Nephron progenitor cell (in vitro differentiated cells): ENCODE results near the gene MYBPHL.

Source experiments
- DNase-seq: peaks from one replicate; pipeline ENCODE4 v3.0.0; 2021
- H3K27ac Mint-ChIP-seq: 2 replicates; pipeline ENCODE4 v1.8.0; 2021; ENCODE audit warnings: mild to moderate bottlenecking, moderate library complexity, mixed read lengths
- H3K27me3 Mint-ChIP-seq: 2 replicates; pipeline ENCODE4 v1.8.0; 2021; ENCODE audit warnings: mild to moderate bottlenecking, low read depth, mixed read lengths; ENCODE audit not compliant: poor library complexity
- H3K36me3 Mint-ChIP-seq: 2 replicates; pipeline ENCODE4 v1.8.0; 2021; ENCODE audit warnings: low read depth, mixed read lengths
- H3K4me1 Mint-ChIP-seq: 2 replicates; pipeline ENCODE4 v1.8.0; 2021; ENCODE audit warnings: mixed read lengths
- H3K4me3 Mint-ChIP-seq: 2 replicates; pipeline ENCODE4 v1.8.0; 2021; ENCODE audit warnings: mild to moderate bottlenecking, moderate library complexity, mixed read lengths
- H3K9me3 Mint-ChIP-seq: 2 replicates; pipeline ENCODE4 v1.8.0; 2021; ENCODE audit warnings: mild to moderate bottlenecking, moderate library complexity, mixed read lengths
- TF ChIP-seq, protein P1 (sequence below): fragments of 200-600 bp; sonication (generic); IDR thresholded peaks from 2 replicates; pipeline ENCODE4 v1.5.0; 2021; ENCODE audit warnings: antibody characterized with exemption

MYBPHL gene

DNA sequence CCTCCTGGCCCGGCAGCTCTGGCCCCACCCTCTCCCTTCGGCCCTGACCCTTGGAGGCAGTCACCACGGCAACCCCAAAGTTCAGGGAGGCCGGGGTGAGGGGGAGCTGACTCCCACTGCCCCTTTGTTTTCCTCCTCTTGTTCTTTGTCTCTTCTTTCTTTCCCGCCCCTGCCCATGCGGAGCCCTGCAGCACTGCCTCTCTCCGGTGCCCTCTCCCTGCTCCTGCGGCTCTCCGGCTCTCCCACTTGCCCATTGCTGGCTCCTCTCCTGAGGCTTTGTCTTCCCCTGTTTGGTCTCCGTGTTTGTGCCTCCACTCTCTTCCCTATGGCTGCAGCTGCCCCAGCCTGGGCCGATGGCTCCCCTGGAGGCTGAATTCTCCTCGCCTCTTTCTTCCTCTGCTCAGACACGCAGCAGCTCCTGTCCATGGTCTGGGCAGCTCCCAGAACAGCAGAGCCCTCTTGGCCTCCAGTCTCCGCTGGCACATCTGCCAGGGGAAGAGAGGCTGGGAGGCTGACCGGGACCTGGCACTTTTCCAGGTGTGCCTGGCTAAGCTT is 51.6 kb downstream of the MYBPHL start:
- Mint-ChIP-seq H3K27me3 (peaks cover 30% of the 10 kb centered on the region), H3K9me3 (peaks cover 20% of the 10 kb centered on the region), H3K36me3 (peaks cover 23% of the 10 kb centered on the region), H3K4me3 (peak overlapping the region; percentile 72), H3K27ac (peak overlapping the region; percentile 92), H3K4me1 (peaks cover 70% of the 10 kb centered on the region)
- TF ChIP-seq, protein P1, sequence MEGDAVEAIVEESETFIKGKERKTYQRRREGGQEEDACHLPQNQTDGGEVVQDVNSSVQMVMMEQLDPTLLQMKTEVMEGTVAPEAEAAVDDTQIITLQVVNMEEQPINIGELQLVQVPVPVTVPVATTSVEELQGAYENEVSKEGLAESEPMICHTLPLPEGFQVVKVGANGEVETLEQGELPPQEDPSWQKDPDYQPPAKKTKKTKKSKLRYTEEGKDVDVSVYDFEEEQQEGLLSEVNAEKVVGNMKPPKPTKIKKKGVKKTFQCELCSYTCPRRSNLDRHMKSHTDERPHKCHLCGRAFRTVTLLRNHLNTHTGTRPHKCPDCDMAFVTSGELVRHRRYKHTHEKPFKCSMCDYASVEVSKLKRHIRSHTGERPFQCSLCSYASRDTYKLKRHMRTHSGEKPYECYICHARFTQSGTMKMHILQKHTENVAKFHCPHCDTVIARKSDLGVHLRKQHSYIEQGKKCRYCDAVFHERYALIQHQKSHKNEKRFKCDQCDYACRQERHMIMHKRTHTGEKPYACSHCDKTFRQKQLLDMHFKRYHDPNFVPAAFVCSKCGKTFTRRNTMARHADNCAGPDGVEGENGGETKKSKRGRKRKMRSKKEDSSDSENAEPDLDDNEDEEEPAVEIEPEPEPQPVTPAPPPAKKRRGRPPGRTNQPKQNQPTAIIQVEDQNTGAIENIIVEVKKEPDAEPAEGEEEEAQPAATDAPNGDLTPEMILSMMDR, result no peak
- DNase-seq, result no peak

DNA sequence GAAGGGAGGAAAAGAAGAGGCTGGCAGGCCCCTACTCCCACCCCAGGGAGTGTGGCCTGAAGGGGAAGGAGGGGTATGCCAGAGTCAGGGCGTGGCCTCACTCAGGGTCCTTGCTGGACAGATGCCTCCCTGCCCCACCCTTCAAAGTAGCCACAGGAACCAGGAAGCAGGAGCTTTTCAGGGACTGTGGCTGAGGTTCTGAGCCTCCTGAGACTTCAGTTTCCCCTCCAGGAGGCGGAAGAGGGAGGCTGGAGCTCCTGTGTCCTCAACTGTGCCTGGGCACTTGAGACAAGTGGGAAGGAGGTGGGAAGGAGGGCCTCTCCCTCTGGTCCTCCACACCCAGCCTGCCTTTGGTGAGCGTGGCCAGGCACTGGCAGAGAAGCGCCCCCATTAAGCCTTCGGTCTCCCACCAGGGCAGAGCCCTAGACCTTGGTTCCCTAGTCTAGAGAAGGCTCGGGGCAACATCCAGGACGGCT is 52.2 kb downstream of the MYBPHL start:
- Mint-ChIP-seq H3K36me3 (peaks cover 23% of the 10 kb centered on the region), H3K9me3 (peaks cover 20% of the 10 kb centered on the region), H3K4me3 (peak overlapping the region; percentile 66), H3K27me3 (peaks cover 33% of the 10 kb centered on the region), H3K4me1 (peaks cover 65% of the 10 kb centered on the region), H3K27ac (no peak overlapping the region)
- no peak for DNase-seq
- TF ChIP-seq, protein P1, result no peak

DNA sequence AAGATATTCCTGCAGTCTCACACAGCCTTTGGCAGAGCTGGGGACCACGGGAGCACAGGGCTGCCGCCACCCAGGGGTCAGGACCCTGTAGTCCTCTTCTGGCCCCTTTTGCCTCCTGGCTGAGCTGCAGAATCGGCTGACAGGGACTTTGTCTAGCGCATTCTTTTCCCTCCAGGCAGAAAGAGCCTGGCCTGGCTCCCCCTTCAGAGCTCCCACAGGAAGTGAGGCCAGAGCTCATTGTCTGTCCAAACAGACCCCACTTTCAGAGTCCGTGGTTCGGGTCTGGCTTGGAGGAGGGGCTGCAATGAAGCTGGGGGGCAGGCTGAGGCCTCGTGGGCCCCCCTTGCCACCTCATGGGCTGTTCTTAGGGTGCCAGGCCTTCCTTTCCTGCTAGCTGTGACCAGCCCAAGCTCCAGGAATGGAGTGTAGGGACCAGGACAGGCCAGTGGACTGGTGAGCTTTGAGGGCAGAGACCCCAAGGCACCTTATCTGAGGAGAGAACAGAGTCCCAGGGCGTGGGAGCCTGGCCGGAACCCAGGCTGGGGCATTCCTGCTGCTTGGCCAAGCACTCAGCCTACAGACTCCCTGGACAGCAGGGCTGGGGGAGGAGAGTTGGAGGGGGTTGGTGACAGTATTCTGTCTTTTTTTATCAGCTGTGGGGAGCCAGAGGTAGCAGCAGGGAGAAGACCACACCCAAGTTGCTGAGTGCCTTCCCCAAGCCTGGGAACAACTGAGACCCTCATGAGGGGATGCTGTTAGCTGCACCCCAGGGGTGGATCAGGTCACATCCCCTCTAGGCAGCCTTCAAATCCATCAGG is 52.8 kb downstream of the MYBPHL start:
- DNase-seq, result peak; percentile 41
- H3K27me3 Mint-ChIP-seq, result peaks cover 33% of the 10 kb centered on the region
- H3K27ac Mint-ChIP-seq, result peak overlapping the region; percentile 98
- H3K9me3 Mint-ChIP-seq, result peaks cover 20% of the 10 kb centered on the region
- peak overlapping the region; percentile 66 for H3K4me3 Mint-ChIP-seq
- TF ChIP-seq, protein P1, result no peak
- peaks cover 60% of the 10 kb centered on the region for H3K4me1 Mint-ChIP-seq
- H3K36me3 Mint-ChIP-seq, result peaks cover 23% of the 10 kb centered on the region

- Mint-ChIP-seq H3K27ac (peak overlapping the region; percentile 98), H3K4me1 (peaks cover 62% of the 10 kb centered on the region)
Measured at GRCh38 chr1:109252893-109253802, 53.7 kb downstream of the MYBPHL start.

DNA sequence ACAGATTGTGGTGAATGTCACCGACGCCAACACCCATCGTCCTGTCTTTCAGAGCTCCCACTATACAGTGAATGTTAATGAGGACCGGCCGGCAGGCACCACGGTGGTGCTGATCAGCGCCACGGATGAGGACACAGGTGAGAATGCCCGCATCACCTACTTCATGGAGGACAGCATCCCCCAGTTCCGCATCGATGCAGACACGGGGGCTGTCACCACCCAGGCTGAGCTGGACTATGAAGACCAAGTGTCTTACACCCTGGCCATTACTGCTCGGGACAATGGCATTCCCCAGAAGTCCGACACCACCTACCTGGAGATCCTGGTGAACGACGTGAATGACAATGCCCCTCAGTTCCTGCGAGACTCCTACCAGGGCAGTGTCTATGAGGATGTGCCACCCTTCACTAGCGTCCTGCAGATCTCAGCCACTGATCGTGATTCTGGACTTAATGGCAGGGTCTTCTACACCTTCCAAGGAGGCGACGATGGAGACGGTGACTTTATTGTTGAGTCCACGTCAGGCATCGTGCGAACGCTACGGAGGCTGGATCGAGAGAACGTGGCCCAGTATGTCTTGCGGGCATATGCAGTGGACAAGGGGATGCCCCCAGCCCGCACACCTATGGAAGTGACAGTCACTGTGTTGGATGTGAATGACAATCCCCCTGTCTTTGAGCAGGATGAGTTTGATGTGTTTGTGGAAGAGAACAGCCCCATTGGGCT is 54.5 kb downstream of the MYBPHL start:
- Mint-ChIP-seq H3K27ac (no peak overlapping the region), H3K4me3 (no peak overlapping the region)

More at GRCh38 chr1:109252893-109253802, 53.7 kb downstream of the MYBPHL start:
- TF ChIP-seq, protein P1, result no peak
- peaks cover 20% of the 10 kb centered on the region for H3K9me3 Mint-ChIP-seq
- peak overlapping the region; percentile 66 for H3K4me3 Mint-ChIP-seq
- H3K27me3 Mint-ChIP-seq, result peaks cover 33% of the 10 kb centered on the region
- DNase-seq, result peak; percentile 37
- H3K36me3 Mint-ChIP-seq, result peaks cover 23% of the 10 kb centered on the region

More for the DNA sequence above, 54.5 kb downstream of the MYBPHL start:
- no peak for DNase-seq
- peaks cover 33% of the 10 kb centered on the region for H3K27me3 Mint-ChIP-seq
- peaks cover 23% of the 10 kb centered on the region for H3K36me3 Mint-ChIP-seq
- H3K9me3 Mint-ChIP-seq, result peaks cover 20% of the 10 kb centered on the region
- peaks cover 55% of the 10 kb centered on the region for H3K4me1 Mint-ChIP-seq
- TF ChIP-seq, protein P1, result no peak
